H9 (cell line): Measurements from ENCODE around the gene SUPT3H. TPM values are rescaled to one million over a fixed set of nuclear protein-coding genes. Genes with fewer than 3 reads are reported as not detected.

Experiments used
- DNase-seq: peaks from one replicate; pipeline ENCODE4 v3.0.0-alpha.2; 2017
- H2AFZ ChIP-seq: one replicate; pipeline ENCODE4 v1.6.1; 2013; ENCODE audit warnings: mild to moderate bottlenecking, low read length, control low read depth, moderate library complexity
- H2AK5ac ChIP-seq: 2 replicates; pipeline ENCODE4 v1.6.1; 2013; ENCODE audit warnings: low read length, control low read depth, mixed read lengths; ENCODE audit not compliant: insufficient read length
- H2BK120ac ChIP-seq: one replicate; pipeline ENCODE4 v1.6.1; 2013; ENCODE audit warnings: low read depth, mild to moderate bottlenecking, low read length, control low read depth, inconsistent platforms; ENCODE audit not compliant: poor library complexity, severe bottlenecking
- H2BK12ac ChIP-seq: 2 replicates; pipeline ENCODE4 v1.6.1; 2013; ENCODE audit warnings: low read length, control low read depth, mixed read lengths, low read depth; ENCODE audit not compliant: insufficient read length
- H2BK15ac ChIP-seq: 2 replicates; pipeline ENCODE4 v1.6.1; 2013; ENCODE audit warnings: low read depth, low read length, control low read depth
- H2BK20ac ChIP-seq: one replicate; pipeline ENCODE4 v1.6.1; 2013; ENCODE audit warnings: low read depth, mild to moderate bottlenecking, low read length, control low read depth, inconsistent platforms; ENCODE audit not compliant: poor library complexity, severe bottlenecking
- H2BK5ac ChIP-seq: 2 replicates; pipeline ENCODE4 v1.6.1; 2013; ENCODE audit warnings: low read length, control low read depth, mixed read lengths; ENCODE audit not compliant: insufficient read length
- H3K14ac ChIP-seq: 2 replicates; pipeline ENCODE4 v1.6.1; 2013; ENCODE audit warnings: low read length, control low read depth; ENCODE audit not compliant: insufficient read depth
- H3K18ac ChIP-seq: 2 replicates; pipeline ENCODE4 v1.6.1; 2013; ENCODE audit warnings: low read depth, mild to moderate bottlenecking, mixed read lengths, low read length, control low read depth; ENCODE audit not compliant: insufficient read length
- H3K23ac ChIP-seq: 2 replicates; pipeline ENCODE4 v1.6.1; 2013; ENCODE audit warnings: low read length, control low read depth, mixed read lengths, low read depth; ENCODE audit not compliant: insufficient read length
- H3K23me2 ChIP-seq: 2 replicates; pipeline ENCODE4 v1.6.1; 2013; ENCODE audit warnings: low read depth, mild to moderate bottlenecking, mixed read lengths, low read length, control low read depth; ENCODE audit not compliant: insufficient read length, poor library complexity, severe bottlenecking
- H3K27ac ChIP-seq: 2 replicates; pipeline ENCODE4 v1.5.1; 2013; ENCODE audit warnings: low read length, control low read depth, mixed read lengths, low read depth; ENCODE audit not compliant: insufficient read length
- H3K27me3 ChIP-seq: 2 replicates; pipeline ENCODE4 v1.6.1; 2013; ENCODE audit warnings: low read length, control low read depth, inconsistent platforms; ENCODE audit not compliant: insufficient read depth
- H3K4ac ChIP-seq: 2 replicates; pipeline ENCODE4 v1.6.1; 2013; ENCODE audit warnings: low read depth, mild to moderate bottlenecking, control low read depth, inconsistent platforms, low read length, moderate library complexity
- H3K4me1 ChIP-seq: 2 replicates; pipeline ENCODE4 v1.6.1; 2013; ENCODE audit warnings: low read length, control low read depth, inconsistent platforms; ENCODE audit not compliant: insufficient read depth
- H3K4me2 ChIP-seq: 2 replicates; pipeline ENCODE4 v1.6.1; 2013; ENCODE audit warnings: low read length, control low read depth, mixed read lengths; ENCODE audit not compliant: insufficient read length, insufficient read depth
- H3K56ac ChIP-seq: 2 replicates; pipeline ENCODE4 v1.6.1; 2013; ENCODE audit warnings: low read depth, mild to moderate bottlenecking, mixed read lengths, low read length, control low read depth; ENCODE audit not compliant: insufficient read length
- H3K79me1 ChIP-seq: 2 replicates; pipeline ENCODE4 v1.6.1; 2013; ENCODE audit warnings: low read depth, mild to moderate bottlenecking, moderate library complexity, low read length, control low read depth, inconsistent platforms; ENCODE audit not compliant: insufficient read depth, poor library complexity, severe bottlenecking
- H3K79me2 ChIP-seq: 2 replicates; pipeline ENCODE4 v1.6.1; 2013; ENCODE audit warnings: low read length, control low read depth, inconsistent platforms; ENCODE audit not compliant: insufficient read depth
- H3K9ac ChIP-seq: 2 replicates; pipeline ENCODE4 v1.6.1; 2013; ENCODE audit warnings: low read length, control low read depth, mixed read lengths; ENCODE audit not compliant: insufficient read length; ENCODE audit errors: extremely low read depth
- H3K9me3 ChIP-seq: one replicate; pipeline ENCODE4 v1.6.1; 2013; ENCODE audit warnings: low read depth, low read length, inconsistent platforms; ENCODE audit not compliant: control insufficient read depth
- H3T11ph ChIP-seq: one replicate; pipeline ENCODE4 v1.6.1; 2013; ENCODE audit warnings: mild to moderate bottlenecking, low read length, control low read depth, inconsistent platforms
- H4K20me1 ChIP-seq: one replicate; pipeline ENCODE4 v1.6.1; 2013; ENCODE audit not compliant: control insufficient read depth, insufficient read length, insufficient read depth
- H4K5ac ChIP-seq: 2 replicates; pipeline ENCODE4 v1.6.1; 2013; ENCODE audit warnings: low read depth, mild to moderate bottlenecking, mixed read lengths, low read length, control low read depth; ENCODE audit not compliant: insufficient read length
- H4K8ac ChIP-seq: replicated peaks from 2 replicates; pipeline ENCODE4 v1.6.1; 2013; ENCODE audit warnings: low read length, control low read depth, mixed read lengths, low read depth; ENCODE audit not compliant: insufficient read length
- H4K91ac ChIP-seq: 2 replicates; pipeline ENCODE4 v1.6.1; 2013; ENCODE audit warnings: low read depth, mild to moderate bottlenecking, moderate library complexity, mixed read lengths, low read length, control low read depth; ENCODE audit not compliant: insufficient read length
- H3K27ac Mint-ChIP-seq, 3 experiments: 2 replicates in 2 of 3; 3 replicates in 1 of 3; pipeline ENCODE4 v1.8.0; 2020 to 2021; ENCODE audit warnings: mixed read lengths in 3 of 3, mild to moderate bottlenecking in 1 of 3, moderate library complexity in 1 of 3
- H3K27me3 Mint-ChIP-seq: 2 replicates; pipeline ENCODE4 v1.8.0; 2021; ENCODE audit warnings: low read depth, mild to moderate bottlenecking, moderate library complexity, mixed read lengths
- H3K36me3 Mint-ChIP-seq, 3 experiments: 2 replicates in 2 of 3; 3 replicates in 1 of 3; pipeline ENCODE4 v1.8.0; 2020 to 2021; ENCODE audit warnings: low read depth in 3 of 3, mixed read lengths in 3 of 3; ENCODE audit not compliant: insufficient read depth in 1 of 3
- H3K4me1 Mint-ChIP-seq, 2 experiments: 2 replicates each; pipeline ENCODE4 v1.8.0; 2020; ENCODE audit warnings: mixed read lengths in 2 of 2
- H3K4me3 Mint-ChIP-seq, 2 experiments: 2 replicates in 1 of 2; 3 replicates in 1 of 2; pipeline ENCODE4 v1.8.0; 2020 to 2021; ENCODE audit warnings: mild to moderate bottlenecking in 2 of 2, mixed read lengths in 2 of 2, moderate library complexity in 1 of 2
- H3K9me3 Mint-ChIP-seq, 2 experiments: 2 replicates in 1 of 2; 3 replicates in 1 of 2; pipeline ENCODE4 v1.8.0; 2020; ENCODE audit warnings: mild to moderate bottlenecking in 2 of 2, mixed read lengths in 2 of 2, moderate library complexity in 1 of 2
- WGBS: extraction: QIAGEN DNeasy Blood & Tissue Kit; methylation state at CpG from one replicate; pipeline ENCODE4 v1.1.7; 2013; ENCODE audit warnings: missing lambda C conversion rate, low lambda C conversion rate, mixed read lengths; ENCODE audit not compliant: insufficient read length; ENCODE audit errors: extremely low coverage; 5-methylcytosine and 5-hydroxymethylcytosine counted together
- total RNA-seq: library from RNA; stranded (reverse); gene quantifications from 2 replicates; pipeline ENCODE4 v1.2.1, GENCODE V29; 2021
- TF ChIP-seq, protein P1 (sequence below): fragments of 200-600 bp; sonication (generic); conservative IDR thresholded peaks from 3 replicates; pipeline ENCODE4 v1.8.0; 2021; ENCODE audit warnings: antibody characterized with exemption, mild to moderate bottlenecking

The SUPT3H gene
- total RNA-seq, 1 experiment from 2014 or later: 22.5 TPM

DNA sequence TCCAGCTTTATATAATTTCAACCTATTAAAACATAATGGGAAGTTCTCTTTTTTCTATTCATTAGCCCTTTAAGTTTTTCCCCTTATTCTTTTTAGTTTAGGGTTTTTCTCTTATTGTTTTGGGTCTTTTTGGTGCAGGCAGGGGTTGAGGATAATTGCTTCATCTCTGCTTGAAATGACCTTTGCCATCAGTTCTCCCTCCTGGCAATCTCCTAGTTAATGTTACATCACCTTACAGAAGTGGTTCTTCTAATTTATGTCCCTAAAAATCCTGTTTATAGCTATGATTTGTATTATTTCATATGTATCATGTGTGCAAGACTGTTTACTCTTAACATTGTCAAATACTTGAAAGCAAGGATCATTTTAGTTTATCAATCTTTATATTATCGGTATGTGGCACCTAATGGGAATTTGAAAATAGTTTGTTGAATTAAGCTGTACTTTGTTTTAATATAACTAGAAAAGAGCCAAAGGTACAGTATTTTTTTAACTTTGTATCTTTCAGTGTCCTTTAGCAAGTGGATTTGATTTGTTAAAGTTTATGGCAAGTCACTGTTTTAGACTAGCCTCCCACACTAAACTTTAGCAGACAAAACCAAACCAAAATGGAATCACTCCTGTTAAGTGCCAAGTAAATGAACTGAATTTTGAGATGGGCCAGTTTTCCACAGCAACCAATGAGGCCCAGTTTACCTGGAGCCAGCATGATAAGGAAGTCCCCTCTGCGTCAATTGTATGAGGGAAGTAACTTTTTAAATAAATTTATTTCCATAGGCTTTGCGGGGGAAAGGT, 76.2 kb downstream of the SUPT3H start:
- H3K36me3 Mint-ChIP-seq: peaks cover 11 to 14% (median 14%) of the 10 kb centered on the region in 3 experiments

More for the DNA sequence above, 76.2 kb downstream of the SUPT3H start:
- H3K4me1 Mint-ChIP-seq: no peaks in the 10 kb centered on the region
- Histone ChIP-seq H4K20me1 (no peaks in the 10 kb centered on the region), H3K4me1 (no peaks in the 10 kb centered on the region), H4K8ac (no peak overlapping the region), H3K79me1 (no peaks in the 10 kb centered on the region), H3K4ac (no peak overlapping the region), H2AK5ac (no peak overlapping the region), H3K9ac (no peak overlapping the region), H3K14ac (no peak overlapping the region), H3K79me2 (no peaks in the 10 kb centered on the region), H3K23me2 (no peaks in the 10 kb centered on the region), H4K91ac (no peak overlapping the region), H3K18ac (no peak overlapping the region), H2BK12ac (no peak overlapping the region), H2BK15ac (no peak overlapping the region), H3K56ac (no peak overlapping the region), H2BK120ac (no peak overlapping the region), H2BK20ac (no peak overlapping the region), H2AFZ (no peak overlapping the region), H3T11ph (no peak overlapping the region), H3K4me2 (no peak overlapping the region), H3K23ac (no peak overlapping the region), H3K27me3 (no peaks in the 10 kb centered on the region), H4K5ac (no peak overlapping the region), H3K27ac (no peak overlapping the region), H2BK5ac (no peak overlapping the region), H3K9me3 (no peaks in the 10 kb centered on the region)
- DNase-seq: no peak
- no peaks in the 10 kb centered on the region for H3K27me3 Mint-ChIP-seq
- TF ChIP-seq, protein P1, sequence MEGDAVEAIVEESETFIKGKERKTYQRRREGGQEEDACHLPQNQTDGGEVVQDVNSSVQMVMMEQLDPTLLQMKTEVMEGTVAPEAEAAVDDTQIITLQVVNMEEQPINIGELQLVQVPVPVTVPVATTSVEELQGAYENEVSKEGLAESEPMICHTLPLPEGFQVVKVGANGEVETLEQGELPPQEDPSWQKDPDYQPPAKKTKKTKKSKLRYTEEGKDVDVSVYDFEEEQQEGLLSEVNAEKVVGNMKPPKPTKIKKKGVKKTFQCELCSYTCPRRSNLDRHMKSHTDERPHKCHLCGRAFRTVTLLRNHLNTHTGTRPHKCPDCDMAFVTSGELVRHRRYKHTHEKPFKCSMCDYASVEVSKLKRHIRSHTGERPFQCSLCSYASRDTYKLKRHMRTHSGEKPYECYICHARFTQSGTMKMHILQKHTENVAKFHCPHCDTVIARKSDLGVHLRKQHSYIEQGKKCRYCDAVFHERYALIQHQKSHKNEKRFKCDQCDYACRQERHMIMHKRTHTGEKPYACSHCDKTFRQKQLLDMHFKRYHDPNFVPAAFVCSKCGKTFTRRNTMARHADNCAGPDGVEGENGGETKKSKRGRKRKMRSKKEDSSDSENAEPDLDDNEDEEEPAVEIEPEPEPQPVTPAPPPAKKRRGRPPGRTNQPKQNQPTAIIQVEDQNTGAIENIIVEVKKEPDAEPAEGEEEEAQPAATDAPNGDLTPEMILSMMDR: no peak
- peaks cover 10 to 12% of the 10 kb centered on the region in 2 experiments for H3K9me3 Mint-ChIP-seq
- no peak overlapping the region for H3K4me3 Mint-ChIP-seq
- WGBS: no CpG with 5 or more reads among the region's 3 CpGs
- H3K27ac Mint-ChIP-seq: no peak overlapping the region
